Activated CD8-positive, alpha-beta T cell treated with anti-CD3 and anti-CD28 coated beads, Interleukin-2, amount 10 ng/mL, durations not matched to agents 7 days and 5 days (primary cell): Measurements from ENCODE around the gene THADA. TPM values are rescaled to one million over a fixed set of nuclear protein-coding genes. Genes with fewer than 3 reads are reported as not detected.
"Not testable (repeated sequence)": the region's sequence is repeated elsewhere in the genome, so short reads cannot be mapped to it uniquely, and the experiment has no call there.

Source experiments
- ATAC-seq: fragments of 150-1000 bp; cut with Tn5 transposase; one replicate; pipeline ENCODE4 v1.10.0; 2021; ENCODE audit warnings: moderate library complexity
- CTCF ChIA-PET: fragments of 350-600 bp; sonication (Branson Sonifier 250); formaldehyde crosslinking; loops from one replicate; lab custom pipeline; 2021; ENCODE audit warnings: antibody characterized with exemption; lab: Charles Lee
- POLR2A ChIA-PET: fragments of 350-600 bp; sonication (Branson Sonifier 250); formaldehyde crosslinking; loops from one replicate; lab custom pipeline; 2021; ENCODE audit warnings: antibody characterized with exemption; lab: Charles Lee
- DNase-seq: peaks from one replicate; pipeline ENCODE4 v3.0.0-alpha.2; 2020
- H3K27ac Mint-ChIP-seq: one replicate; pipeline ENCODE4 v1.8.0; 2021; ENCODE audit warnings: mild to moderate bottlenecking, mixed read lengths
- H3K27me3 Mint-ChIP-seq: one replicate; pipeline ENCODE4 v1.8.0; 2021; ENCODE audit warnings: low read depth, mixed read lengths
- H3K36me3 Mint-ChIP-seq: one replicate; pipeline ENCODE4 v1.8.0; 2021; ENCODE audit warnings: low read depth, mixed read lengths
- H3K4me1 Mint-ChIP-seq: one replicate; pipeline ENCODE4 v1.8.0; 2021; ENCODE audit warnings: low read depth, mixed read lengths
- H3K4me3 Mint-ChIP-seq: one replicate; pipeline ENCODE4 v1.8.0; 2021; ENCODE audit warnings: mild to moderate bottlenecking, mixed read lengths
- H3K9me3 Mint-ChIP-seq: one replicate; pipeline ENCODE4 v1.8.0; 2022; ENCODE audit warnings: mixed read lengths; ENCODE audit not compliant: insufficient read depth
- total RNA-seq, 2 experiments: library from RNA; stranded (reverse); gene quantifications; one replicate each; pipeline ENCODE4 v1.2.3, GENCODE V29; 2021

Gene THADA
- total RNA-seq: 10 to 100 TPM; 27.0 to 31.9 TPM

- Mint-ChIP-seq H3K27me3 (peaks cover 7% of the 10 kb centered on the region), H3K36me3 (peaks cover 13% of the 10 kb centered on the region), H3K4me3 (peak within 1 kb of the TSS; percentile 97), H3K4me1 (peaks cover 31% of the 10 kb centered on the region), H3K9me3 (no peaks in the 10 kb centered on the region), H3K27ac (peak within 1 kb of the TSS; percentile 97)
- POLR2A ChIA-PET: interaction anchor here (0.6 to 1.7 kb wide), 16 partner anchors 8 to 1019 kb away, joined by 3 to 11 read pairs (median 4); partner anchors contain the start of genes PLEKHH2 and PPM1B
- CTCF ChIA-PET: interaction anchor here (0.6 to 4.1 kb wide), 10 partner anchors 10 to 369 kb away, joined by 3 to 25 read pairs (median 4); partner anchors contain the start of gene ZFP36L2
- peak; percentile 98 for ATAC-seq
- peak; percentile 99 for DNase-seq
Measured at GRCh38 chr2:43595603-43596412, at the start of gene THADA. TSS of gene THADA (minus strand) at chr2:43596038. CDS start at chr2:43592392, 3,646 bp downstream.

DNA sequence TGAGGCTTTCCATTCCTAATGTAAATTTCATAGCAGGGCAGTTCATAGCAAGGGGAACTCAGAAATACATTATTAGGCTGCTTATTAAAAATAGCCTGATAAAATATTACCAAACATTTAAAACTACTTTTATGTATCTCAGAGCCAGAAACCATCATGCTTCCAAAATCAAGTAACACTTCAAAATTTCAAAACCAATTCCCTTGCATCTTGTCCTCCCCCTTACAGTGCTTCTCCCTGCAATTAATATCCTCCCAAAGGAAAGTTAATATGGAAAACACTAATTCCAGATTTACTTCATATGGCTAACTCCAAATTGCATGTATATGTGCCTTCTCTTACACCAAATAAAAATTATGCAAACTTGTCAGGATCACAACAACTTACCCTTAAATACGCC lies 47.8 kb upstream of the THADA start:
- ATAC-seq: no peak
- Mint-ChIP-seq H3K4me3 (no peak overlapping the region), H3K27me3 (peaks cover 11% of the 10 kb centered on the region), H3K9me3 (no peaks in the 10 kb centered on the region), H3K4me1 (no peaks in the 10 kb centered on the region), H3K27ac (no peak overlapping the region), H3K36me3 (no peaks in the 10 kb centered on the region)
- ChIA-PET POLR2A (no interaction called here), CTCF (interaction anchor here (2.4 kb wide), 1 partner anchor 31 kb away, joined by 8 read pairs; no protein-coding TSS in a partner anchor)
- DNase-seq: no peak

- H3K27ac Mint-ChIP-seq: no peak overlapping the region
- H3K36me3 Mint-ChIP-seq: no peaks in the 10 kb centered on the region
- H3K9me3 Mint-ChIP-seq: no peaks in the 10 kb centered on the region
- ATAC-seq (no peak), DNase-seq (no peak)
- ChIA-PET POLR2A (no interaction called here), CTCF (no interaction called here)
- H3K27me3 Mint-ChIP-seq: peaks cover 17% of the 10 kb centered on the region
- peaks cover 3% of the 10 kb centered on the region for H3K4me1 Mint-ChIP-seq
- H3K4me3 Mint-ChIP-seq: no peak overlapping the region
Measured at GRCh38 chr2:43642363-43642762, 46.5 kb upstream of the THADA start.

DNA sequence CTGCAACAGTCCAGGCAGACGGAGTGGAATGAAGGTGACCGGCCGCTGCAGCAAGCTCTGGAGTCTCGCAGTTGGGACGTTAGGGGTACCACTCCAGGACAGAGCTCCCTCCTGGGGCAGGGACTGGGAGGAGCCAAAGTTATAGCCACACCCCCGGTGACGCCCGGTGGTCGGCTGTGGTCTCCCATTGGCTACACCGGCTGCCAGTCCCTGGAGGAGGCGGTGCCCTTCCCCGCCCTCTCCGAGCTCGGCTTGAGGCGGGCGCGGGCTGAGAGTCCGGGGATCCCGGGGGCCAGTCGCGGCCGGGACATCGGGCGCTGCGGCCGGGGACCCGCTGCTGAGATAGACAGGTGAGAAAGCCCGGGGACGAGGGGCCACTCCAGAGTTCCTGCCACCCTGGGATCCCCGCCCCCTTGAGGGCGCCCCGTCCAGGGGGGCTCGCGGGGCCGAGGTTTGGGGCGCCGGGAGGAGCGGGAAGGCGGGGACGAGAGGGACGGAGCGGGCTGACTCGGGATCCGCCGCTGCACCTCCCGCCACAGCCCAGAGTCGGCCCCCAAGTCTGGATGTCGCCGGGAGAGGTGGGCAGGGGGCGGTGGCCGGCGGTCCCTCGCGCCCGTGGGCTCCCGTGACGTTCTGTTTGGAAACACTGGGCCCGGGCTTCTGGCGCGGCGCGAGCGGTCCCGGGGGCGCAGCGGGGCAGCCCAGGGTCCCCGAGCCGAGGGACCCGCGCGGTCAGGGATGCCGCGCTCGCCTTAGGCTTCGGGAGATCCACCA lies 41.4 kb upstream of the THADA start, which contains the start of gene PLEKHH2:
PLEKHH2 (plus strand) TSS at position 231 of the 774 bp plus-strand sequence. CDS start 7,414 bp downstream, outside the sequence.
- CTCF ChIA-PET: interaction anchor here (1.0 to 1.1 kb wide), 4 partner anchors 24 to 408 kb away, joined by 3 to 5 read pairs (median 3); no protein-coding TSS in a partner anchor
- ATAC-seq (peak; percentile 100), DNase-seq (peak; percentile 88)
- POLR2A ChIA-PET: interaction anchor here (1.0 kb wide), 1 partner anchor 41 kb away, joined by 4 read pairs; the partner anchor contains the start of gene THADA
- H3K9me3 Mint-ChIP-seq: no peaks in the 10 kb centered on the region
- H3K27ac Mint-ChIP-seq: peak within 1 kb of the TSS; percentile 44
- H3K4me1 Mint-ChIP-seq: peaks cover 13% of the 10 kb centered on the region
- peak within 1 kb of the TSS; percentile 80 for H3K4me3 Mint-ChIP-seq
- no peaks in the 10 kb centered on the region for H3K36me3 Mint-ChIP-seq
- peaks cover 41% of the 10 kb centered on the region for H3K27me3 Mint-ChIP-seq

- H3K9me3 Mint-ChIP-seq: no peaks in the 10 kb centered on the region
- H3K4me3 Mint-ChIP-seq: peak overlapping the region; percentile 80
- no peaks in the 10 kb centered on the region for H3K36me3 Mint-ChIP-seq
- CTCF ChIA-PET: interaction anchor here (1.0 to 1.1 kb wide), 4 partner anchors 23 to 407 kb away, joined by 3 to 5 read pairs (median 3); no protein-coding TSS in a partner anchor
- H3K27ac Mint-ChIP-seq: peak overlapping the region; percentile 44
- POLR2A ChIA-PET: interaction anchor here (0.6 to 1.0 kb wide), 4 partner anchors 11 to 524 kb away, joined by 3 to 4 read pairs (median 4); partner anchors contain the start of gene THADA
- ATAC-seq (peak; percentile 43), DNase-seq (peak; percentile 32)
- H3K27me3 Mint-ChIP-seq: peaks cover 47% of the 10 kb centered on the region
- peaks cover 13% of the 10 kb centered on the region for H3K4me1 Mint-ChIP-seq
Measured at GRCh38 chr2:43636621-43637020, 40.8 kb upstream of the THADA start.

GRCh38 chr2:43636153-43636552 lies 40.3 kb upstream of the THADA start:
- H3K27me3 Mint-ChIP-seq: peaks cover 50% of the 10 kb centered on the region
- peak overlapping the region; percentile 41 for H3K4me3 Mint-ChIP-seq
- not testable (repeated sequence) for DNase-seq, H3K36me3 Mint-ChIP-seq, H3K9me3 Mint-ChIP-seq, H3K27ac Mint-ChIP-seq, ATAC-seq
- ChIA-PET POLR2A (interaction anchor here (0.6 kb wide), 3 partner anchors 12 to 524 kb away, joined by 3 to 4 read pairs (median 4); no protein-coding TSS in a partner anchor), CTCF (interaction anchor here (0.6 to 1.1 kb wide), 2 partner anchors 23 to 407 kb away, joined by 3 to 5 read pairs; no protein-coding TSS in a partner anchor)
- H3K4me1 Mint-ChIP-seq: peaks cover 13% of the 10 kb centered on the region

- H3K27ac Mint-ChIP-seq: no peak overlapping the region
- H3K4me1 Mint-ChIP-seq: peaks cover 13% of the 10 kb centered on the region
- no peak overlapping the region for H3K4me3 Mint-ChIP-seq
- ATAC-seq: no peak
- POLR2A ChIA-PET: no interaction called here
- H3K27me3 Mint-ChIP-seq: peaks cover 59% of the 10 kb centered on the region
- no peaks in the 10 kb centered on the region for H3K9me3 Mint-ChIP-seq
- CTCF ChIA-PET: no interaction called here
- no peak for DNase-seq
- no peaks in the 10 kb centered on the region for H3K36me3 Mint-ChIP-seq
Measured at GRCh38 chr2:43634604-43635306, 38.9 kb upstream of the THADA start.

GRCh38 chr2:43631618-43632317 lies 35.9 kb upstream of the THADA start:
- no peak overlapping the region for H3K27ac Mint-ChIP-seq
- no peaks in the 10 kb centered on the region for H3K9me3 Mint-ChIP-seq
- ATAC-seq: no peak
- H3K36me3 Mint-ChIP-seq: no peaks in the 10 kb centered on the region
- H3K27me3 Mint-ChIP-seq: peaks cover 57% of the 10 kb centered on the region
- no peak for DNase-seq
- H3K4me3 Mint-ChIP-seq: no peak overlapping the region
- ChIA-PET POLR2A (no interaction called here), CTCF (no interaction called here)
- H3K4me1 Mint-ChIP-seq: peaks cover 8% of the 10 kb centered on the region

DNA sequence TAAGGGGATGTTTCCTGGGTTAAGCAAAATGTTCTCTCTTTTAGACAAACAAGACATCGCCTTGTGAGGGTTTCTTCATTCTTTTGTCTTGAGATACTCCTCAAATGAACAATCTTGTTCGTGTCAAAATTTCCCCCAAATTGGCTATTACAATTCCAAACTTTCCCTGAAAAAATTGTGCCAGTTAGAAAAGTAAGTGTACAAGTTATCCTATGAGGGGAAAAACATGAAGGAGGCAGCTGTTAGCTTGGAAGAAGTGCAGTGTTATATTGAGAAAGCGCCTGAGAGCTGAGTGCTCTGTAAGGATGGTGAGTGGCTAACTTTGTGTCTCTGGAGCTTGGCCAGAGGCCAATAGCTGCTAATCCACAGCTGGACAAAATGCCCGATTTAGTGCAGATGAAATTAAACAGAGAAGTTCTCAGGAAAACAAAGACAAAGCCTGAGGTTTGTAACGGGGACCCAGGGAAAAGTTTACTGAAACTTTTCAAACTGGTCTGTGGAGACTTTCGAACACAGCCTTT lies 27.2 kb upstream of the THADA start:
- ChIA-PET CTCF (no interaction called here), POLR2A (no interaction called here)
- Mint-ChIP-seq H3K4me1 (no peaks in the 10 kb centered on the region), H3K4me3 (no peak overlapping the region), H3K36me3 (no peaks in the 10 kb centered on the region), H3K27ac (no peak overlapping the region), H3K9me3 (no peaks in the 10 kb centered on the region), H3K27me3 (peaks cover 13% of the 10 kb centered on the region)
- ATAC-seq: no peak
- no peak for DNase-seq

DNA sequence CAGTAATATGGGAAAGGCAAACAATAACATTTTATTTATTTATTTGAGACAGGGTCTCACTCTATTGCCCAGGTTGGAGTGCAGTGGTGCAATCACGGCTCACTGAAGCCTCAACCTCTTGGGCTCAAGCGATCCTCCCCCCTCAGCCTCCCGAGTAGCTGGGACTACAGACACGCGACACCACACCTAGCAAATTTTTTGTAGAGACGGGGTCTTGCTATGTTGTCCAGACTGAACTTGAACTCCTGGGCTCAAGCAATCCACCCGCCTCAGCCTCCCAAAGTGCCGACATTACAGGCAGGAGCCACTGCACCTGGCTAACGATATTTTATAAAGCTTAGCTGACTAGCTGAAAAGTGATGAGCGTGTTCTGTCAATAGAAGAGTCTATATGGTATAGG lies 23.7 kb upstream of the THADA start:
- DNase-seq (no peak), ATAC-seq (no peak)
- H3K27me3 Mint-ChIP-seq: peaks cover 12% of the 10 kb centered on the region
- H3K27ac Mint-ChIP-seq: no peak overlapping the region
- no peaks in the 10 kb centered on the region for H3K36me3 Mint-ChIP-seq
- ChIA-PET CTCF (interaction anchor here (0.8 kb wide), 1 partner anchor 442 kb away, joined by 3 read pairs; no protein-coding TSS in a partner anchor), POLR2A (no interaction called here)
- no peak overlapping the region for H3K4me3 Mint-ChIP-seq
- H3K4me1 Mint-ChIP-seq: no peaks in the 10 kb centered on the region
- no peaks in the 10 kb centered on the region for H3K9me3 Mint-ChIP-seq
